Astrocyte of the cerebellum (primary cell): Measurements from ENCODE around the gene DYRK1A.

Experiments
- DNase-seq: peaks from one replicate; pipeline ENCODE4 v3.0.0-alpha.2; 2011; ENCODE audit warnings: low read depth
- H3K4me3 ChIP-seq: 2 replicates; pipeline ENCODE4 v1.5.1; 2011; ENCODE audit warnings: mild to moderate bottlenecking, low read depth, low read length, moderate library complexity
- in situ Hi-C: cut with HindIII; loops from 2 replicates; pipeline ENCODE4 v1.10.0; 2017; ENCODE audit warnings: low sequenced_read_pairs
- TF ChIP-seq, protein P1 (sequence below): IDR thresholded peaks from 2 replicates; pipeline ENCODE4 v1.5.1; 2012; ENCODE audit warnings: low read length, low read depth, moderate library complexity, mild to moderate bottlenecking; ENCODE audit errors: missing control alignments

DYRK1A gene

DNA sequence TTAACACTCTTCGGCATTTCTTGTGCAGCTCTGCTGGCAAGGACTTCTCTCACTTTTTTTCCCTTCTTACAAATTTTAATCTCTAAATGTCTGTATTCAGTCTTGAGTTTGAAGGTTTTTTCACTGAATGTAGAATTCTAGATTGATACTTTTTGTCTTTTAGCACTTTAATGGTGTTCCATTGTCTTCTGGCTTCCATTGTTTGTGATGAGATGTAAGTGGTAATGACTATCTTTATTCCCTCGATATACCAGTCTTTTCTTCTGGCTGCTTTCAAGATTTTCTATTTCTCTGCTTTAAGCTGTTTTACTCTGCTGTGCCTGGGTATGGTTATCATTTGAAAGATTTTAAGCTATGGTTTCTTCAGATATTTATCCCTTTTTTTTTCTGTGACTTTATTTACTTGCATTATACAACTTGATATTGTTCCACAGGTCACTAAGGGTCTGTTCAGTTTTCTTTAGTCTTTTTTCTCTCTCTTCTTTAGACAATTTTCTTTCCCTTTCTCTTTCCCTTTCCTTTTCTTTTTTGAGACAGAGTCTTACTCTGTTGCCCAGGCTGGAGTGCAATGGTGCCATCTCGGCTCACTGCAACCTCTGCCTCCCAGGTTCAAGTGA lies 35.8 kb downstream of the DYRK1A start:
- H3K4me3 ChIP-seq, result no peak overlapping the region
- no peak for DNase-seq
- TF ChIP-seq, protein P1, sequence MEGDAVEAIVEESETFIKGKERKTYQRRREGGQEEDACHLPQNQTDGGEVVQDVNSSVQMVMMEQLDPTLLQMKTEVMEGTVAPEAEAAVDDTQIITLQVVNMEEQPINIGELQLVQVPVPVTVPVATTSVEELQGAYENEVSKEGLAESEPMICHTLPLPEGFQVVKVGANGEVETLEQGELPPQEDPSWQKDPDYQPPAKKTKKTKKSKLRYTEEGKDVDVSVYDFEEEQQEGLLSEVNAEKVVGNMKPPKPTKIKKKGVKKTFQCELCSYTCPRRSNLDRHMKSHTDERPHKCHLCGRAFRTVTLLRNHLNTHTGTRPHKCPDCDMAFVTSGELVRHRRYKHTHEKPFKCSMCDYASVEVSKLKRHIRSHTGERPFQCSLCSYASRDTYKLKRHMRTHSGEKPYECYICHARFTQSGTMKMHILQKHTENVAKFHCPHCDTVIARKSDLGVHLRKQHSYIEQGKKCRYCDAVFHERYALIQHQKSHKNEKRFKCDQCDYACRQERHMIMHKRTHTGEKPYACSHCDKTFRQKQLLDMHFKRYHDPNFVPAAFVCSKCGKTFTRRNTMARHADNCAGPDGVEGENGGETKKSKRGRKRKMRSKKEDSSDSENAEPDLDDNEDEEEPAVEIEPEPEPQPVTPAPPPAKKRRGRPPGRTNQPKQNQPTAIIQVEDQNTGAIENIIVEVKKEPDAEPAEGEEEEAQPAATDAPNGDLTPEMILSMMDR, result no peak
- in situ Hi-C loops, result no loop called here

DNA sequence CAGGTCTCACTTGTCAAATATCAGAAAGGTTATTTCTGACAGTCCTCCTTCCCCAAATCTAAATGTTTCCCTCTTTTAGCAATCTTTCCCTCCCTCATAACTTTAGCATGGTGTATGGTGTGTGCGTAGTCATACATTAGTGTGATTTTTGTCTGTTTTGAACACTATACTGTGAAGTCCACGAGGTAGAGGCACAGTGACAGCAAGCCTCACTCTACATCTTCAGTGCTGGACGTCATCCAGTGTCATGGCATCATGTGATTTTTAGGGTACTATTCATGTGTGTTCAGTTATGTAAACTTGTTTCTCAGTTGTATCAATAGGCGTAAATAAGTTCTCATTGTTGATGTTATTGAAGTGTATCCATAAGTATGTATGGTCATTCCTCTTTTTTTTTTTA lies 39.1 kb downstream of the DYRK1A start:
- no peak overlapping the region for H3K4me3 ChIP-seq
- in situ Hi-C loops, result no loop called here
- TF ChIP-seq, protein P1, result no peak
- DNase-seq, result no peak

DNA sequence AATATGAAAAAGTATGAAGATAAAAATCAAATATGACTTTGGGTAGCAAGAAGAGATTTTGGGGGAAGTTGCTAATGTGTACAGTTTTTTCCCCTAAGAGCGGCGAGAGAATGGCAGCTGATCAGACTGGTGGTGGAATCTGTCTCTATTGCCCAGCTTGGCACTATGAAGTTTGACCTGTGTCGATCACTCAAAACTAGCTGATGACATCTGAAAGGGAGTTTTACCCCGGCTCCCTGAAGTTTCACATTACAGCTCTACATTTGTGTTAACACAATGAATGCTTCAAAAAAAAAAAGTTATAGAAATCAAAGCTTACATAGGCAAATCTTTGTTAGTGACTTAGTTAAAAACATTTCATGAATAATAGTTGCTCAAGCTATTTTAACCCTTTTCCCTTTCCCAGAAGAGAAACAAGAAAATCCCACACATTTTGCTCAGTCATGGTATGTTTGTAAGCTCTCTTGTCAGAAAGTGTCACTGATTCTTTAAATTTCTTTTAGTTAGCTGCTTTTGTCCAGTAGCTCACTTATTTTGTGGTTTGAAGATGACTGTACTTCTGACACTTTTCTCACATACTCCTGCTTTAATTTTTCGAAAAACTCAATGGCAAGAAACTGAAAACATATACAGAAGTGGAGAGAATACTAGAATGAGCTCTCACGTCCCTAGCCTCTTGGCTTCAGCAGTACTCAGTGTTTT lies 41.3 kb downstream of the DYRK1A start:
- H3K4me3 ChIP-seq, result no peak overlapping the region
- TF ChIP-seq, protein P1, result no peak
- DNase-seq, result no peak
- in situ Hi-C loops, result no loop called here

DNA sequence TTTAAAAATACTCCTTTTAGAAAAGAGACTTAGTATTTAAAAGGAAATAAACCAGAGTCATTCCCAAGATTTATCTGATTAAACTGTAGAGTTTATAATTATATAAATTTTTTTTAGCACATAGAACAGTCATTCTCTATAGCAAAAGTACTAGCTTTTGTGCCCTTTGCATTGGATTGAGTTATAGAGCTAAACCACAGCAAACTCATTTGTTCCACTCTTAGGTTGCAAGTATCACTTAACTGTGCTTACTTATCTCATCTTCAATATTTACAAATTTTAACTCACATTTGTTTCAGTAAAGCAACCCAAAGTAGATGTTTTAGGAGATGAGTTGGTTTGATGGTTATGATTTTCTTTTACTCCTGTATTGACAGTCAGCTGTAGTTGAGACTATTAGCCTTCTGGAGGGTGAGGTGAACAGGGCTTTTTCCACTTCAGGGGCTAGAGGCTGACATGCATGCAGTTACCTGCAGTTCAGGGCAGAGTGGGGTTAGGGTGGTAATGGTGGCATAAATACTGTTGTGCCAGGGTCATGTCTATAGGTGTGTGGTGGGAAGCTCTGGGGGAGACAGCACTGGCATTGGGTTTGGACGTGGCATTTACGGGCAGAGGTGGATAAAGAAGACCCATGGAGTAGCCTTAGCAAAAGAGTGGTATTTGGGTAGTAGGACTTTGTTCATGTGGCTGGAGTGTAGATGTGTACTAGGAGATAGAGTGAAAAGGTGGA lies 42.1 kb downstream of the DYRK1A start:
- in situ Hi-C loops, result no loop called here
- TF ChIP-seq, protein P1, result no peak
- DNase-seq, result no peak
- no peak overlapping the region for H3K4me3 ChIP-seq

DNA sequence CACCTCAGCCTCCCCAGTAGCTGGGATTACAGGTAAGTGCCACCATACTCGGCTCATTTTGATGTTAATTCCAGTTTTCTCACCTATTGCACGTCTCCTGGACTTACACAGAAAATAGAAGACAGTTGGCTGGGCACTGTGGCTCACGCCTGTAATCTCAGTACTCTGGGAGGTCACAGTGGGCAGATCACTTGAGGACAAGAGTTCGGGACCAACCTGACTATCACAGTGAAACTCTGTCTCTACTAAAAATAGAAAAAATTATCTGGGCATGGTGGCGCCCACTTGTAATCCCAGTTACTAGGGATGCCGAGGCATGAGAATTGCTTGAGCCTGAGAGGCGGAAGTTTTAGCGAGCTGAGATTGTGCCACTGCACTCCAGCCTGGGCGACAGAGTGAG lies 44.1 kb downstream of the DYRK1A start:
- in situ Hi-C loops, result no loop called here
- DNase-seq, result no peak
- H3K4me3 ChIP-seq, result no peak overlapping the region
- TF ChIP-seq, protein P1, result no peak

DNA sequence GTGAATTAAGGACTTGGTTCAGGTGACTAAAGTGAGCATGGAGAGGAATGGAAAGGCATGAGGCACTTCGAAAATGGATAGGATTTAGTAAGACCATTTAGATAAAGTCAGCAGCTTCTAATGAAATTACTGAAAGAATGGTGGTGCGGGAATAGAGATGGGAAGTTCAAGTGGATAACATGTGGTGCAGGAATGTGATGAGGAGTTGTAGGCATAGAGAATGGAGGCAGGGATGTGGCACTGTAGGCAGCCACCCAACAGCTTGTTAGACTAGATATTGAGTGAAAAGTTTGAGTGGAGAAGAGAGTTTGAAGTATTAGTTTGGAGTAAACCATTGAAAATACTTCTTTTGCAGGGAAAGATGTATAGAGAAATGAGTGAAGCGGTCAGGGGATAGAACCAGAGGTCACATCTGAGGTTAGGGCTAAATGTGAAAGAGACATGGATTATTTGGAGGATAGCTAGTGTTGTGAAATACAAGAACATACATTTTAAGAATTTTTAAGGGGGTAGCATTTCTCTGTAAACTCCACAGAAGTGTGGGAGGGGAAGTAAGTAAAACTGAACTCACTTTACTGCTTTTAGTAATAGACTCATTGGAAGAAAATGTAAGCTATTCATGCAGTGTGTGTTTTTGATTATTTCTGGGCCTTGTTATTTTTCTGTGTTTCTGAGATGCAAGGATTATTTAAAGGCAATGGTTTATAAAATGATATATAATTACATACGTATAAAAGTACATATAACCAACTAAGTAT lies 46.2 kb downstream of the DYRK1A start:
- in situ Hi-C loops, result no loop called here
- TF ChIP-seq, protein P1, result no peak
- H3K4me3 ChIP-seq, result no peak overlapping the region
- DNase-seq, result no peak
